H7 (cell line): ENCODE results near the gene TMEM253. TPM values are rescaled to one million over a fixed set of nuclear protein-coding genes. Genes with fewer than 3 reads are reported as not detected.

Experiments
- DNase-seq: peaks from one replicate; pipeline ENCODE4 v3.0.0; 2012
- H3K27me3 ChIP-seq: 2 replicates; pipeline ENCODE4 v1.6.0; 2011; ENCODE audit warnings: mild to moderate bottlenecking, low read length; ENCODE audit not compliant: control insufficient read depth, insufficient read depth
- H3K36me3 ChIP-seq: replicated peaks from 2 replicates; pipeline ENCODE4 v1.5.1; 2011; ENCODE audit warnings: low read length; ENCODE audit not compliant: control insufficient read depth, insufficient read depth
- H3K4me3 ChIP-seq: 2 replicates; pipeline ENCODE4 v1.5.1; 2011; ENCODE audit warnings: low read depth, mild to moderate bottlenecking, control low read depth, low read length, moderate library complexity; ENCODE audit not compliant: insufficient read depth
- total RNA-seq: library from RNA; depleted of rRNA; stranded (reverse); fragments of >200 nt; shearing (Covaris generic); gene quantifications from 2 replicates; pipeline ENCODE4 v1.2.3, GENCODE V29; 2014; rRNA removed

Gene TMEM253
- total RNA-seq, 1 experiment from 2014 or later: 0.31 TPM

- DNase-seq: no peak
- H3K27me3 ChIP-seq: no peaks in the 10 kb centered on the region
- no peaks in the 10 kb centered on the region for H3K36me3 ChIP-seq
- no peak overlapping the region for H3K4me3 ChIP-seq
Measured at GRCh38 chr14:21120686-21121085, 19.8 kb downstream of the TMEM253 start.

GRCh38 chr14:21121122-21121521 is 20.3 kb downstream of the TMEM253 start:
- H3K4me3 ChIP-seq: no peak overlapping the region
- no peaks in the 10 kb centered on the region for H3K36me3 ChIP-seq
- H3K27me3 ChIP-seq: no peaks in the 10 kb centered on the region
- no peak for DNase-seq

GRCh38 chr14:21123429-21123828 is 22.6 kb downstream of the TMEM253 start:
- H3K36me3 ChIP-seq: no peaks in the 10 kb centered on the region
- no peak for DNase-seq
- H3K4me3 ChIP-seq: no peak overlapping the region
- H3K27me3 ChIP-seq: no peaks in the 10 kb centered on the region

- H3K36me3 ChIP-seq: no peaks in the 10 kb centered on the region
- H3K4me3 ChIP-seq: no peak overlapping the region
- peak; percentile 36 for DNase-seq
- no peaks in the 10 kb centered on the region for H3K27me3 ChIP-seq
Measured at GRCh38 chr14:21133901-21134300, 33.0 kb downstream of the TMEM253 start.

GRCh38 chr14:21136024-21136423 is 35.2 kb downstream of the TMEM253 start:
- H3K4me3 ChIP-seq: no peak overlapping the region
- no peaks in the 10 kb centered on the region for H3K36me3 ChIP-seq
- DNase-seq: peak; percentile 68
- no peaks in the 10 kb centered on the region for H3K27me3 ChIP-seq

GRCh38 chr14:21142357-21142756 is 41.5 kb downstream of the TMEM253 start:
- Histone ChIP-seq H3K27me3 (no peaks in the 10 kb centered on the region), H3K4me3 (no peak overlapping the region), H3K36me3 (no peaks in the 10 kb centered on the region)
- DNase-seq: no peak

- H3K36me3 ChIP-seq: no peaks in the 10 kb centered on the region
- no peaks in the 10 kb centered on the region for H3K27me3 ChIP-seq
- no peak overlapping the region for H3K4me3 ChIP-seq
- DNase-seq: no peak
Measured at GRCh38 chr14:21145437-21145836, 44.6 kb downstream of the TMEM253 start.

- no peak for DNase-seq
Measured at GRCh38 chr14:21149641-21150367, 48.9 kb downstream of the TMEM253 start.

More at GRCh38 chr14:21149641-21150367, 48.9 kb downstream of the TMEM253 start:
- Histone ChIP-seq H3K4me3 (no peak overlapping the region), H3K36me3 (no peaks in the 10 kb centered on the region), H3K27me3 (no peaks in the 10 kb centered on the region)

Other genes with a start within 250 kb of the TMEM253 start
- gene RNASE3, start 209.7 kb upstream of the TMEM253 start, total RNA-seq: not detected in 2 replicates
- gene RNASE2, start 145.6 kb upstream of the TMEM253 start, total RNA-seq: not detected in 2 replicates
- 109 and 131 TPM in 2 replicates for gene METTL17, start 111.1 kb upstream of the TMEM253 start, total RNA-seq
- 0.17 TPM in 1 of 2 replicates, not detected in the other for gene SLC39A2, start 101.8 kb upstream of the TMEM253 start, total RNA-seq
- gene NDRG2, start 76.0 kb upstream of the TMEM253 start, total RNA-seq: 21.5 and 33.5 TPM in 2 replicates
- gene TPPP2, start 70.8 kb upstream of the TMEM253 start, total RNA-seq: 0.15 TPM in 1 of 2 replicates, not detected in the other
- not detected in 2 replicates for gene RNASE13, start 66.3 kb upstream of the TMEM253 start, total RNA-seq
- gene RNASE7, start 58.7 kb upstream of the TMEM253 start, total RNA-seq: not detected in 2 replicates
- not detected in 2 replicates for gene RNASE8, start 43.2 kb upstream of the TMEM253 start, total RNA-seq
- gene ARHGEF40, start 30.8 kb upstream of the TMEM253 start, total RNA-seq: 63.9 and 82.1 TPM in 2 replicates
- gene ZNF219, start 2.4 kb upstream of the TMEM253 start, total RNA-seq: 71.2 and 90.3 TPM in 2 replicates
- not detected in 2 replicates for gene OR5AU1, start 55.0 kb downstream of the TMEM253 start, total RNA-seq
- 1,394 and 2,138 TPM in 2 replicates for gene HNRNPC, start 168.4 kb downstream of the TMEM253 start, total RNA-seq
- gene RPGRIP1, start 179.0 kb downstream of the TMEM253 start, total RNA-seq: 0.11 and 0.14 TPM in 2 replicates